OCI-LY7 (cell line): ENCODE measurements around the gene EMC9. TPM values are rescaled to one million over a fixed set of nuclear protein-coding genes. Genes with fewer than 3 reads are reported as not detected.
A peak's percentile ranks its signal among the peaks of the same experiment; 100 is the strongest.

Experiments used
- Bru-seq: library from RNA; stranded (reverse); fragments of 400-500 nt; gene quantifications from one replicate; lab custom pipeline; 2021; lab: Mats Ljungman, UMichigan
- BruChase-seq, 2 experiments: library from RNA; stranded (reverse); fragments of 400-500 nt; gene quantifications; one replicate each; lab custom pipeline; 2021; lab: Mats Ljungman, UMichigan
- BruUV-seq: library from RNA; stranded (reverse); fragments of 400-500 nt; replicated peaks from 2 replicates; lab custom pipeline; 2021; lab: Mats Ljungman, UMichigan
- CTCF ChIA-PET: fragments of 300-600 bp; sonication (Branson Sonifier 250); formaldehyde crosslinking; loops from one replicate; lab custom pipeline; 2022; ENCODE audit warnings: antibody characterized with exemption; ENCODE audit not compliant: unreplicated experiment; lab: Charles Lee
- POLR2A ChIA-PET: fragments of 300-600 bp; sonication (Branson Sonifier 250); formaldehyde crosslinking; loops from one replicate; lab custom pipeline; 2022; ENCODE audit warnings: antibody characterized with exemption; lab: Charles Lee
- DNase-seq: peaks from one replicate; pipeline ENCODE4 v3.0.0-alpha.2; 2015; ENCODE audit warnings: low spot score
- H2AFZ ChIP-seq: fragments of 200-600 bp; sonication (generic), shearing (Covaris generic); 2 replicates; pipeline ENCODE4 v1.6.1; 2014; ENCODE audit warnings: mild to moderate bottlenecking, antibody characterized with exemption, low read length, moderate library complexity
- H3K27ac ChIP-seq: fragments of 200-600 bp; sonication (generic); 2 replicates; pipeline ENCODE4 v1.5.1; 2014; ENCODE audit warnings: mixed run types, low read depth, mild to moderate bottlenecking, moderate library complexity, low read length, inconsistent platforms; ENCODE audit not compliant: poor library complexity, severe bottlenecking
- H3K36me3 ChIP-seq: fragments of 200-600 bp; sonication (generic); 2 replicates; pipeline ENCODE4 v1.6.1; 2014; ENCODE audit warnings: mild to moderate bottlenecking, antibody characterized with exemption, low read length, moderate library complexity, mixed read lengths; ENCODE audit not compliant: insufficient read depth
- H3K4me1 ChIP-seq: fragments of 200-600 bp; sonication (generic); 2 replicates; pipeline ENCODE4 v1.5.1; 2014; ENCODE audit warnings: mild to moderate bottlenecking, low read length; ENCODE audit not compliant: insufficient read depth, poor library complexity, severe bottlenecking
- H3K4me2 ChIP-seq: fragments of 200-600 bp; sonication (generic); 2 replicates; pipeline ENCODE4 v1.6.1; 2014; ENCODE audit warnings: mild to moderate bottlenecking, low read length
- H3K4me3 ChIP-seq: fragments of 200-600 bp; sonication (generic); 2 replicates; pipeline ENCODE4 v1.5.1; 2014; ENCODE audit warnings: mild to moderate bottlenecking, low read depth, low read length; ENCODE audit not compliant: poor library complexity, severe bottlenecking
- H3K79me2 ChIP-seq: fragments of 200-600 bp; sonication (generic); 2 replicates; pipeline ENCODE4 v1.6.1; 2016; ENCODE audit warnings: low read depth, mild to moderate bottlenecking, low read length, moderate library complexity, mixed read lengths; ENCODE audit not compliant: insufficient read depth
- H3K9me2 ChIP-seq: fragments of 200-600 bp; sonication (generic); 2 replicates; pipeline ENCODE4 v1.6.1; 2016; ENCODE audit warnings: mild to moderate bottlenecking, low read length, mixed read lengths; ENCODE audit not compliant: insufficient read depth
- H3K9me3 ChIP-seq: fragments of 200-600 bp; sonication (generic); 2 replicates; pipeline ENCODE4 v1.6.1; 2014; ENCODE audit warnings: mild to moderate bottlenecking, mixed run types, low read length, mixed read lengths
- H4K20me1 ChIP-seq: fragments of 200-600 bp; sonication (generic); 2 replicates; pipeline ENCODE4 v1.6.1; 2014; ENCODE audit warnings: mild to moderate bottlenecking, antibody characterized with exemption, low read length, moderate library complexity, mixed read lengths; ENCODE audit not compliant: insufficient read depth
- EZH2phosphoT487 ChIP-seq: fragments of 200-600 bp; sonication (generic); IDR thresholded peaks from 2 replicates; pipeline ENCODE4 v1.6.1; 2018; ENCODE audit warnings: low read depth, borderline replicate concordance, mild to moderate bottlenecking, mixed run types, antibody characterized with exemption, low read length, moderate library complexity, mixed read lengths
- intact Hi-C: fragments of 100-400 bp; cut with micrococcal nuclease; formaldehyde crosslinking; loops from one replicate; pipeline ENCODE4 v1.10.0; 2022; ENCODE audit not compliant: unreplicated experiment
- long read RNA-seq: library from polyadenylated mRNA; stranded (forward); transcript quantifications from one replicate; pipeline ENCODE4 v2.0.0, GENCODE V29; 2022
- total RNA-seq, 2 experiments: library from RNA; depleted of rRNA in 1 of 2; stranded (reverse); fragments of >200 nt in 1 of 2; shearing (Covaris generic) in 1 of 2; gene quantifications; 2 replicates each; pipeline ENCODE4 v1.2.3, GENCODE V29; 2014 to 2022
- TF ChIP-seq, protein P1 (sequence below): fragments of 200-600 bp; sonication (generic); conservative IDR thresholded peaks from 2 replicates; pipeline ENCODE4 v1.5.1; 2014; ENCODE audit warnings: mild to moderate bottlenecking, antibody characterized with exemption, low read length, moderate library complexity, mixed read lengths

The EMC9 gene, protein sequence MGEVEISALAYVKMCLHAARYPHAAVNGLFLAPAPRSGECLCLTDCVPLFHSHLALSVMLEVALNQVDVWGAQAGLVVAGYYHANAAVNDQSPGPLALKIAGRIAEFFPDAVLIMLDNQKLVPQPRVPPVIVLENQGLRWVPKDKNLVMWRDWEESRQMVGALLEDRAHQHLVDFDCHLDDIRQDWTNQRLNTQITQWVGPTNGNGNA
- 73.2 and 74.8 TPM in 2 replicates for total RNA-seq (2014; rRNA removed; shearing (Covaris generic))
- 72.0 and 72.9 TPM in 2 replicates for total RNA-seq (2022)
- percentile 83 among the genes with signal in this experiment for Bru-seq, nascent RNA
- percentile 80 among the genes with signal in this experiment for BruChase-seq, experiment 1, labeled RNA remaining after a 6-hour chase
- BruChase-seq, experiment 2, labeled RNA remaining after a 2-hour chase = percentile 77 among the genes with signal in this experiment
- long read RNA-seq, transcript EMC9-202 (5 exons, 953 nt) = minor isoform, 7 of 41 reads
- long read RNA-seq, transcript EMC9-201 (6 exons, 835 nt) = major isoform, 17 of 41 reads
- long read RNA-seq, partial matches to known transcripts = 4 of 41 reads
- long read RNA-seq, other reads (novel, unspliced or antisense) = 9 of 41 reads

DNA sequence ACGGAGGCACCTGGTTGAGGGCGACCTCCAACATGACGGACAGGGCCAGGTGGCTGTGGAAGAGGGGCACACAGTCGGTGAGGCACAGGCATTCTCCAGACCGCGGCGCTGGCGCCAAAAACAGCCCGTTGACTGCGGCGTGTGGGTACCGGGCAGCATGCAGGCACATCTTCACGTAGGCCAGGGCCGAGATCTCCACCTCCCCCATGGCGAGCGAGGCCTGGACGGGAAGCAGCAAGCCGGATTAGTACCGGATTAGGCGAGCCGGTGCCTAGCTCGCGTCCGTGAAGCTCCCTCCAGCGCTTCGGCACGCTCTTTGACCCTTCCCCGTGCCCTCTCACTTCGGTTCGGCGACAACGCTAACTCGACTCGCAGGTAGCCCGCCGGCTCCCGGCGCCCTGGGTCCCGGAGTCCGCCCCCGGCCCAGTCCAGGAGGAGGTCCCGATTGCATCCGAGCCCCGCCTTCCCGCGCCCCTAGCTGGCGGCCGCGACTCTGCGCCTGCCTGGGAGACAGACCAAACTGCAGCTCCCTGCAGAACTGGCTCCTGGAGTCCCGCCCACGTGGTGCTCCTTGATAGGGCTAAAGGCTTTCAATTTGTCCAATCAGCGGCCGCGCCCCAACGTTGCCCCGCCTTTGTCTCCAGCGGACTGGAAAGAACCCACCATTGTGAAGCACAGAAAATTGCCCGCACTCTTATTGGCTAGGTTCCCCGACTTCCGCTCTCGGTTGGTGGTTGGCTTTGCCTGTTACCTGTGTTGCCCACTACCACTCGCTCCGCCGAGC lies at the start of gene EMC9:
Gene EMC9, minus strand, starts transcription at position 495 of the 784 bp plus-strand sequence. Its CDS starts 287 bp downstream, at position 208.
- Histone ChIP-seq H2AFZ (peak within 1 kb of the TSS; percentile 84), H3K36me3 (peaks cover 55% of the 10 kb centered on the region), H4K20me1 (0 out of 2 replicates have a peak, but pooled peaks cover 6% of the 10 kb centered on the region), H3K27ac (peak within 1 kb of the TSS; percentile 81), H3K4me2 (peak within 1 kb of the TSS; percentile 89), H3K79me2 (peaks cover 36% of the 10 kb centered on the region), H3K4me1 (peaks cover 44% of the 10 kb centered on the region), H3K9me2 (no peaks in the 10 kb centered on the region), H3K9me3 (no peaks in the 10 kb centered on the region), H3K4me3 (peak within 1 kb of the TSS; percentile 85)
- ChIA-PET POLR2A (interaction anchor here (0.7 to 2.5 kb wide), 12 partner anchors 15 to 105 kb away, joined by 3 to 14 read pairs (median 3); partner anchors contain the start of genes DCAF11, IRF9, NRL and PCK2), CTCF (interaction anchor here (0.9 to 1.0 kb wide), 2 partner anchors 9 to 20 kb away, joined by 4 to 5 read pairs; partner anchors contain the start of gene IRF9)
- BruUV-seq = no TSS peak
- intact Hi-C loops = loop anchor here (1.0 to 10.0 kb wide), 4 partner anchors 20 to 836 kb away; partner anchors contain the start of genes BCL2L2, DCAF11, IPO4 and IRF9
- DNase-seq = peak; percentile 100
- no peak for TF ChIP-seq EZH2phosphoT487
- TF ChIP-seq, protein P1, sequence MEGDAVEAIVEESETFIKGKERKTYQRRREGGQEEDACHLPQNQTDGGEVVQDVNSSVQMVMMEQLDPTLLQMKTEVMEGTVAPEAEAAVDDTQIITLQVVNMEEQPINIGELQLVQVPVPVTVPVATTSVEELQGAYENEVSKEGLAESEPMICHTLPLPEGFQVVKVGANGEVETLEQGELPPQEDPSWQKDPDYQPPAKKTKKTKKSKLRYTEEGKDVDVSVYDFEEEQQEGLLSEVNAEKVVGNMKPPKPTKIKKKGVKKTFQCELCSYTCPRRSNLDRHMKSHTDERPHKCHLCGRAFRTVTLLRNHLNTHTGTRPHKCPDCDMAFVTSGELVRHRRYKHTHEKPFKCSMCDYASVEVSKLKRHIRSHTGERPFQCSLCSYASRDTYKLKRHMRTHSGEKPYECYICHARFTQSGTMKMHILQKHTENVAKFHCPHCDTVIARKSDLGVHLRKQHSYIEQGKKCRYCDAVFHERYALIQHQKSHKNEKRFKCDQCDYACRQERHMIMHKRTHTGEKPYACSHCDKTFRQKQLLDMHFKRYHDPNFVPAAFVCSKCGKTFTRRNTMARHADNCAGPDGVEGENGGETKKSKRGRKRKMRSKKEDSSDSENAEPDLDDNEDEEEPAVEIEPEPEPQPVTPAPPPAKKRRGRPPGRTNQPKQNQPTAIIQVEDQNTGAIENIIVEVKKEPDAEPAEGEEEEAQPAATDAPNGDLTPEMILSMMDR = peak; percentile 51

DNA sequence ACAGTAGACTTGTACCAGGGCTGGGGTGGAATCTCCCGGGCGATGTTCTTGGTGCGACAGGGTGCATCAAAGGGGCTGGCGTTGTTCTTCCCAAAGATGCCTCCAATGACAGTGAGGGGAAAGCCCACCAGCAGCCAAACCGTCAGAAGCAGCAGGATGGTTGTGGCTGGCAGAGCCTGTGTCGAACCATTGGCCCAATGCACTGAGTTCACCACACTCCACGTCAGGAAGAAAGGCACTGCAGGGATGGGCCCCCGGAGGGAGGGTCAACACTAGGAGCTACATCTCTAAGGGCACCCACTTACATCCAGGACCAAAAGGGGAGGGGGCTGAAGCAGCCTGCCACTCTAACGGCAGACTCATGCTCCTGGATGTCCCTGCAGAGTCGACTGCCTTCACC lies 49.0 kb upstream of the EMC9 start:
- H3K9me3 ChIP-seq = no peaks in the 10 kb centered on the region
- intact Hi-C loops = no loop called here
- H3K4me3 ChIP-seq = no peak overlapping the region
- peaks cover 45% of the 10 kb centered on the region for H3K36me3 ChIP-seq
- ChIA-PET POLR2A (interaction anchor here (1.5 kb wide), 1 partner anchor 29 kb away, joined by 5 read pairs; the partner anchor contains the start of gene IRF9), CTCF (no interaction called here)
- no peak overlapping the region for H3K4me2 ChIP-seq
- no peak for TF ChIP-seq EZH2phosphoT487
- H2AFZ ChIP-seq = no peak overlapping the region
- BruUV-seq = no TSS peak
- no peaks in the 10 kb centered on the region for H4K20me1 ChIP-seq
- H3K9me2 ChIP-seq = no peaks in the 10 kb centered on the region
- peaks cover 29% of the 10 kb centered on the region for H3K4me1 ChIP-seq
- H3K79me2 ChIP-seq = peaks cover 16% of the 10 kb centered on the region; the same call in 1 of the 2 replicates
- no peak for DNase-seq
- H3K27ac ChIP-seq = no peak overlapping the region
